Gastroesophageal sphincter (tissue), 4 donors: ENCODE measurements around the gene ANKS6. TPM values are rescaled to one million over a fixed set of nuclear protein-coding genes. Genes with fewer than 3 reads are reported as not detected.

Experiments used
- ATAC-seq: fragments of 150-250 bp; one replicate; pipeline ENCODE4 v1.9.1; 2016; ENCODE audit warnings: mild to moderate bottlenecking, moderate library complexity
- H3K27ac ChIP-seq, 4 donors: fragments of 200-600 bp; sonication (generic) in 3 of 4; 1 replicate in 3 of 4; 2 replicates in 1 of 4; pipeline ENCODE4 v1.5.1; 2016 to 2019
- H3K27me3 ChIP-seq: fragments of 200-600 bp; sonication (generic); one replicate; pipeline ENCODE4 v1.5.1; 2019
- H3K36me3 ChIP-seq, 2 donors: fragments of 200-600 bp; sonication (generic); one replicate each; pipeline ENCODE4 v1.5.1; 2019; ENCODE audit warnings: control low read depth in 1 of 2
- H3K4me1 ChIP-seq, 3 donors: fragments of 200-600 bp; sonication (generic); 1 replicate in 2 of 3; 2 replicates in 1 of 3; pipeline ENCODE4 v1.5.1; 2016 to 2019; ENCODE audit warnings: control low read depth in 2 of 3
- H3K4me3 ChIP-seq, 2 donors: fragments of 200-600 bp; sonication (generic); one replicate each; pipeline ENCODE4 v1.5.1; 2019; ENCODE audit warnings: mild to moderate bottlenecking in 1 of 2, moderate library complexity in 1 of 2
- H3K9me3 ChIP-seq, 3 donors: fragments of 200-600 bp; sonication (generic); one replicate each; pipeline ENCODE4 v1.5.1; 2017 to 2019; ENCODE audit warnings: control low read depth in 2 of 3
- CTCF ChIP-seq, 4 experiments: fragments of 200-600 bp in 2 of 4; fragments of 450-650 bp in 2 of 4; sonication (generic) in 1 of 4; IDR thresholded peaks; one replicate each; pipeline ENCODE4 v1.5.1; 2017 to 2019; ENCODE audit warnings: antibody characterized with exemption in 4 of 4, mild to moderate bottlenecking in 2 of 4, moderate library complexity in 2 of 4
- EP300 ChIP-seq: sonication (generic); formaldehyde crosslinking; IDR thresholded peaks from one replicate; pipeline ENCODE4 v1.6.1; 2017; ENCODE audit warnings: antibody characterized with exemption, mild to moderate bottlenecking
- POLR2A ChIP-seq, 2 donors: fragments of 450-650 bp; IDR thresholded peaks; one replicate each; pipeline ENCODE4 v1.6.1; 2017; ENCODE audit warnings: antibody characterized with exemption in 2 of 2, mild to moderate bottlenecking in 2 of 2, moderate library complexity in 1 of 2
- POLR2AphosphoS5 ChIP-seq: sonication (generic); formaldehyde crosslinking; IDR thresholded peaks from one replicate; pipeline ENCODE4 v1.6.1; 2017; ENCODE audit warnings: antibody characterized with exemption
- WGBS, 2 donors: methylation state at CpG; one replicate each; pipeline ENCODE4 v1.1.5; 2018; ENCODE audit warnings: low coverage in 1 of 2; 5-methylcytosine and 5-hydroxymethylcytosine counted together
- total RNA-seq, 4 donors: library from RNA; depleted of rRNA; stranded (reverse); fragments of >200 nt; gene quantifications; one replicate each; pipeline ENCODE4 v1.1.0, GENCODE V29; 2016

Gene ANKS6
- total RNA-seq, 4 donors from 2014 or later: 17.6 to 38.4 (median 22.8) TPM

- no peaks in the 10 kb centered on the region for H3K27me3 ChIP-seq
- TF ChIP-seq EP300: no peak
- TF ChIP-seq POLR2A (IDR thresholded peaks at IDR 0.05): no peak
- no peak for TF ChIP-seq POLR2AphosphoS5
- peak in 2 of 4 experiments; percentile 44 to 66 for TF ChIP-seq CTCF (IDR thresholded peaks at IDR 0.05)
- WGBS, 2 donors: 34 to 37% methylated on average over 6 of the region's 8 CpGs
- ATAC-seq: no peak
- peaks cover 0 to 78% of the 10 kb centered on the region in 2 donors for H3K36me3 ChIP-seq
- H3K4me1 ChIP-seq: no peaks in the 10 kb centered on the region
- H3K9me3 ChIP-seq: no peaks in the 10 kb centered on the region
- no peak overlapping the region for H3K4me3 ChIP-seq
- H3K27ac ChIP-seq: no peak overlapping the region
These were observed 20.4 kb downstream of the ANKS6 start for GRCh38 chr9:98775831-98776441.

- Histone ChIP-seq H3K4me3 (no peak overlapping the region), H3K27me3 (no peaks in the 10 kb centered on the region), H3K9me3 (no peaks in the 10 kb centered on the region), H3K36me3 (peaks cover 0 to 80% of the 10 kb centered on the region in 2 donors), H3K4me1 (no peaks in the 10 kb centered on the region), H3K27ac (no peak overlapping the region)
- no peak for TF ChIP-seq POLR2AphosphoS5
- no peak for TF ChIP-seq EP300
- no peak for TF ChIP-seq POLR2A (IDR thresholded peaks at IDR 0.05)
- peak in 2 of 4 experiments; percentile 13 to 37 for TF ChIP-seq CTCF (IDR thresholded peaks at IDR 0.05)
- ATAC-seq: no peak
- WGBS, 2 donors: 88% methylated on average over 3 to 6 of the region's 9 CpGs
These were observed 21.6 kb downstream of the ANKS6 start for GRCh38 chr9:98774746-98775145.

- H3K4me1 ChIP-seq: no peaks in the 10 kb centered on the region
- WGBS, 2 donors: 87 to 92% methylated on average over 3 to 7 of the region's 15 CpGs
- peaks cover 0 to 84% of the 10 kb centered on the region in 2 donors for H3K36me3 ChIP-seq
- ATAC-seq: no peak
- no peak overlapping the region for H3K4me3 ChIP-seq
- H3K9me3 ChIP-seq: no peaks in the 10 kb centered on the region
- TF ChIP-seq CTCF (IDR thresholded peaks at IDR 0.05) (no peak), POLR2A (IDR thresholded peaks at IDR 0.05) (no peak)
- no peak overlapping the region for H3K27ac ChIP-seq
- no peaks in the 10 kb centered on the region for H3K27me3 ChIP-seq
These were observed 22.6 kb downstream of the ANKS6 start for GRCh38 chr9:98773721-98774120.

GRCh38 chr9:98772364-98773155 is 23.8 kb downstream of the ANKS6 start:
- H3K4me1 ChIP-seq: no peaks in the 10 kb centered on the region
- no peak overlapping the region for H3K27ac ChIP-seq
- no peaks in the 10 kb centered on the region for H3K27me3 ChIP-seq
- H3K36me3 ChIP-seq: peaks cover 0 to 84% of the 10 kb centered on the region in 2 donors
- TF ChIP-seq CTCF (IDR thresholded peaks at IDR 0.05) (no peak), EP300 (no peak), POLR2AphosphoS5 (no peak), POLR2A (IDR thresholded peaks at IDR 0.05) (no peak)
- H3K9me3 ChIP-seq: no peaks in the 10 kb centered on the region
- WGBS, 2 donors: 84 to 97% methylated on average over 6 of the region's 13 CpGs
- no peak for ATAC-seq
- no peak overlapping the region for H3K4me3 ChIP-seq
